ENCODE data around the gene NRIP1. TPM values are rescaled to one million over a fixed set of nuclear protein-coding genes. Genes with fewer than 3 reads are reported as not detected.

The NRIP1 gene
- total RNA-seq, 1 experiment from 2014 or later, result 29.6 TPM

DNA sequence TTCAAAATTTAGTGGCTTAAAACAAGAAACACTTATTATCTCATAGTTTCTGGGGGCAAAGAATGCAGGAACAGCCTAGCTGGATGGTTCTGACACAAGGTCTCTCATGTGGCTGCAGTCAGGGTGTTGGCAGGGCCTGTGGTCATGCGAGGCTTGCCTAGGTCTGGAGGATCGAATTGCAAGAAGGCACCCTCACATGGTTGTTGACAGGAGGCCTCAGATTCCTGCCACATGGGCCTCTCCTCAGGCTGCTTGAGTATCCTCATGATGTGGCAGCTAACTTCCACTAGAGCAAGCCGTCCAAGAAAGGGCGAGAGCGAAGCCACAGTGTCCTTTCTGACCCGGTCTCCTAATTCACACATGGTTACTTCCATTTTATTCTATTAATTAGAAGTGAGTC lies 6.2 kb upstream of the NRIP1 start:
- Histone ChIP-seq H3K4me1 (ENCODE audit: control insufficient read depth in 1 of 2, insufficient read depth in 2 of 2, low read length in 2 of 2) (peaks cover 11 to 12% of the 10 kb centered on the region in 2 experiments; a peak in 2 of 4 replicates), H3K4me2 (ENCODE audit: low read length) (no peak overlapping the region), H3K9me3 (ENCODE audit: control insufficient read depth in 1 of 2, insufficient read depth in 1 of 2, low read depth in 1 of 2, low read length in 2 of 2) (no peaks in the 10 kb centered on the region; a peak in 1 of 4 replicates), H3K4me3 (replicated peaks in 1 of 2; ENCODE audit: low read depth in 1 of 2, low read length in 2 of 2) (no peak overlapping the region), H3K36me3 (ENCODE audit: control insufficient read depth in 1 of 2, insufficient read depth in 2 of 2, low read length in 2 of 2) (no peaks in the 10 kb centered on the region), H3K9me2 (ENCODE audit: insufficient read depth) (no peaks in the 10 kb centered on the region), H3K79me2 (ENCODE audit: insufficient read depth, low read length) (no peaks in the 10 kb centered on the region), H4K20me1 (ENCODE audit: insufficient read depth) (no peaks in the 10 kb centered on the region), H3K27me3 (ENCODE audit: insufficient read depth, low read length) (no peaks in the 10 kb centered on the region), H2AFZ (ENCODE audit: low read depth, low read length, poor library complexity, severe bottlenecking) (no peak overlapping the region), H3K9ac (ENCODE audit: low read length) (no peak overlapping the region), H3K27ac (ENCODE audit: low read depth, low read length) (no peak overlapping the region)
- CTCF ChIA-PET, result no interaction called here
- no TSS peak for BruUV-seq (replicated peaks)
- POLR2A ChIA-PET, result no interaction called here
- DNase-seq (ENCODE audit: low read depth, low spot score), result no peak
- intact Hi-C loops (cut with micrococcal nuclease), result no loop called here
- TF ChIP-seq CEBPB (IDR thresholded peaks at IDR 0.05; ENCODE audit: low read depth) (no peak), POLR2A (IDR thresholded peaks at IDR 0.05; ENCODE audit: borderline replicate concordance, extremely low read depth, insufficient read depth, insufficient read length) (no peak), CTCF (IDR thresholded peaks at IDR 0.05 in 2 of 3, conservative IDR thresholded peaks at IDR 0.05 in 1 of 3; ENCODE audit: borderline replicate concordance in 1 of 3, insufficient read depth in 1 of 3, low read depth in 2 of 3, low read length in 2 of 3) (no peak), CBX3 (IDR thresholded peaks at IDR 0.05; ENCODE audit: low read depth) (no peak), EZH2phosphoT487 (IDR thresholded peaks at IDR 0.05; ENCODE audit: borderline replicate concordance) (no peak), ELF1 (IDR thresholded peaks at IDR 0.05; ENCODE audit: borderline replicate concordance, low read depth) (no peak), REST (IDR thresholded peaks at IDR 0.05; ENCODE audit: low read depth) (no peak), YY1 (IDR thresholded peaks at IDR 0.05; ENCODE audit: extremely low read depth, insufficient replicate concordance, low read depth, low read length) (no peak), RAD21 (IDR thresholded peaks at IDR 0.05; ENCODE audit: low read depth) (no peak), ZNF274 (IDR thresholded peaks at IDR 0.05; ENCODE audit: low read depth, low read length) (no peak), SRF (IDR thresholded peaks at IDR 0.05; ENCODE audit: low read depth) (no peak), SIN3A (IDR thresholded peaks at IDR 0.05; ENCODE audit: low read depth) (no peak)
- TF ChIP-seq, protein P1, sequence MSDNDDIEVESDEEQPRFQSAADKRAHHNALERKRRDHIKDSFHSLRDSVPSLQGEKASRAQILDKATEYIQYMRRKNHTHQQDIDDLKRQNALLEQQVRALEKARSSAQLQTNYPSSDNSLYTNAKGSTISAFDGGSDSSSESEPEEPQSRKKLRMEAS (IDR thresholded peaks at IDR 0.05), result no peak
- RAD21 ChIA-PET (ENCODE audit: low non-redundant PET in 1 of 2, low total read pairs in 2 of 2, uncharacterized antibody in 2 of 2, unreplicated experiment in 2 of 2), result no interaction called here
- ATAC-seq, result no peak

Measured in HCT116 (cell line).